GM23338 (cell line): ENCODE measurements around the gene COX6B2. TPM values are rescaled to one million over a fixed set of nuclear protein-coding genes. Genes with fewer than 3 reads are reported as not detected.

Source experiments
- ATAC-seq: fragments of 200-7000 bp; cut with Tn5 transposase; 3 replicates; pipeline ENCODE4 v1.9.1; 2020
- DNase-seq: peaks from one replicate; pipeline ENCODE4 v3.0.0-alpha.2; 2015; ENCODE audit warnings: low spot score
- H2AFZ ChIP-seq: fragments of 200-600 bp; sonication (generic); 2 replicates; pipeline ENCODE4 v1.8.0; 2016; ENCODE audit warnings: antibody characterized with exemption, mild to moderate bottlenecking, moderate library complexity
- H3F3A ChIP-seq: fragments of 200-600 bp; sonication (generic); replicated peaks from 2 replicates; pipeline ENCODE4 v1.8.0; 2017; ENCODE audit warnings: antibody characterized with exemption, mixed run types, low read depth
- H3K27ac ChIP-seq: fragments of 200-600 bp; sonication (generic); 2 replicates; pipeline ENCODE4 v1.6.1; 2016; ENCODE audit warnings: low read depth
- H3K27me3 ChIP-seq: fragments of 200-600 bp; sonication (generic); 2 replicates; pipeline ENCODE4 v1.8.0; 2016; ENCODE audit warnings: mild to moderate bottlenecking, mixed run types, moderate library complexity; ENCODE audit not compliant: insufficient read depth
- H3K36me3 ChIP-seq: fragments of 200-600 bp; sonication (generic); 2 replicates; pipeline ENCODE4 v1.8.0; 2016; ENCODE audit warnings: mild to moderate bottlenecking; ENCODE audit not compliant: insufficient read depth
- H3K4me1 ChIP-seq: fragments of 200-600 bp; sonication (generic); 2 replicates; pipeline ENCODE4 v1.8.0; 2016; ENCODE audit warnings: mild to moderate bottlenecking, moderate library complexity; ENCODE audit not compliant: insufficient read depth
- H3K4me2 ChIP-seq: fragments of 200-600 bp; sonication (generic); 2 replicates; pipeline ENCODE4 v1.7.1; 2017; ENCODE audit warnings: mixed run types
- H3K4me3 ChIP-seq: fragments of 200-600 bp; sonication (generic); 2 replicates; pipeline ENCODE4 v1.6.1; 2016; ENCODE audit warnings: mixed run types
- H3K79me2 ChIP-seq: fragments of 200-600 bp; sonication (generic); replicated peaks from 2 replicates; pipeline ENCODE4 v1.8.0; 2017; ENCODE audit warnings: mild to moderate bottlenecking; ENCODE audit not compliant: insufficient read depth
- H3K9me2 ChIP-seq: fragments of 200-600 bp; sonication (generic); 2 replicates; pipeline ENCODE4 v1.8.0; 2017; ENCODE audit not compliant: insufficient read depth
- H4K20me1 ChIP-seq: fragments of 200-600 bp; sonication (generic); replicated peaks from 2 replicates; pipeline ENCODE4 v1.8.0; 2017; ENCODE audit warnings: mild to moderate bottlenecking; ENCODE audit not compliant: insufficient read depth
- H3K27ac Mint-ChIP-seq: 2 replicates; pipeline ENCODE4 v1.8.0; 2020; ENCODE audit warnings: inconsistent platforms, mild to moderate bottlenecking, moderate library complexity, mixed read lengths
- H3K27me3 Mint-ChIP-seq: 3 replicates; pipeline ENCODE4 v1.8.0; 2022; ENCODE audit warnings: low read depth, mild to moderate bottlenecking, moderate library complexity, mixed read lengths, inconsistent platforms; ENCODE audit not compliant: insufficient read depth, poor library complexity
- H3K36me3 Mint-ChIP-seq: 3 replicates; pipeline ENCODE4 v1.8.0; 2021; ENCODE audit warnings: low read depth, mild to moderate bottlenecking, inconsistent platforms, moderate library complexity, mixed read lengths
- H3K4me1 Mint-ChIP-seq: 3 replicates; pipeline ENCODE4 v1.8.0; 2020; ENCODE audit warnings: mild to moderate bottlenecking, inconsistent platforms, mixed read lengths
- H3K4me3 Mint-ChIP-seq: 3 replicates; pipeline ENCODE4 v1.8.0; 2021; ENCODE audit warnings: moderate library complexity, mild to moderate bottlenecking, inconsistent platforms, mixed read lengths
- H3K9me3 Mint-ChIP-seq: 3 replicates; pipeline ENCODE4 v1.8.0; 2020; ENCODE audit warnings: moderate library complexity, mild to moderate bottlenecking, inconsistent platforms, mixed read lengths
- CREB1 ChIP-seq: fragments of 250-450 bp; sonication (Bioruptor Pico); IDR thresholded peaks from 2 replicates; pipeline ENCODE4 v1.5.0; 2020; ENCODE audit warnings: low read depth, mild to moderate bottlenecking, moderate library complexity
- CTCF ChIP-seq, 2 experiments: fragments of 200-600 bp in 1 of 2; sonication (generic) in 1 of 2; conservative IDR thresholded peaks; 2 replicates each; pipeline versions ENCODE4 v1.5.1 to v1.6.1; 2016 to 2017; ENCODE audit warnings: antibody characterized with exemption in 2 of 2, low read depth in 2 of 2, mild to moderate bottlenecking in 2 of 2, moderate library complexity in 1 of 2
- EZH2 ChIP-seq: fragments of 200-600 bp; sonication (generic); IDR thresholded peaks from one replicate; pipeline ENCODE4 v1.8.0; 2017; ENCODE audit warnings: antibody characterized with exemption, mild to moderate bottlenecking, low read depth; ENCODE audit not compliant: unreplicated experiment
- JUNB ChIP-seq: IDR thresholded peaks from one replicate; pipeline ENCODE4 v1.6.1; 2016; ENCODE audit warnings: antibody characterized with exemption; ENCODE audit not compliant: unreplicated experiment
- POLR2AphosphoS5 ChIP-seq: IDR thresholded peaks from 2 replicates; pipeline ENCODE4 v1.6.1; 2016; ENCODE audit warnings: antibody characterized with exemption, low read depth
- STAT1 ChIP-seq: IDR thresholded peaks from one replicate; pipeline ENCODE4 v1.6.1; 2016; ENCODE audit warnings: antibody characterized with exemption; ENCODE audit not compliant: unreplicated experiment
- ZNF114 ChIP-seq: fragments of 250-450 bp; sonication (Bioruptor Pico); IDR thresholded peaks from 2 replicates; pipeline ENCODE4 v1.5.0; 2020; ENCODE audit warnings: mild to moderate bottlenecking, moderate library complexity
- ZNF331 ChIP-seq: fragments of 250-450 bp; sonication (Bioruptor Pico); IDR thresholded peaks from 2 replicates; pipeline ENCODE4 v1.5.0; 2020; ENCODE audit warnings: low read depth, mild to moderate bottlenecking, moderate library complexity
- polyA plus RNA-seq: library from polyadenylated mRNA; unstranded; fragments of >200 nt; fragmentation: Nextera tagmentation; extraction: Ambion mirVana; gene quantifications from 2 replicates; pipeline ENCODE4 v1.2.1, GENCODE V29; 2016
- total RNA-seq: library from RNA; depleted of rRNA; stranded (reverse); fragments of >200 nt; shearing (Covaris generic); gene quantifications from 2 replicates; pipeline ENCODE4 v1.2.3, GENCODE V29; 2014
- TF ChIP-seq, protein P1 (sequence below): fragments of 250-450 bp; sonication (Bioruptor Pico); IDR thresholded peaks from 2 replicates; pipeline ENCODE4 v1.5.0; 2020; ENCODE audit warnings: mild to moderate bottlenecking, moderate library complexity
- TF ChIP-seq, protein P2 (sequence below): IDR thresholded peaks from one replicate; pipeline ENCODE4 v1.6.1; 2018; ENCODE audit warnings: antibody characterized with exemption; ENCODE audit not compliant: unreplicated experiment

The COX6B2 gene
- total and polyA plus RNA-seq, 2 experiments from 2014 or later, result 2.7 to 5.3 TPM

DNA sequence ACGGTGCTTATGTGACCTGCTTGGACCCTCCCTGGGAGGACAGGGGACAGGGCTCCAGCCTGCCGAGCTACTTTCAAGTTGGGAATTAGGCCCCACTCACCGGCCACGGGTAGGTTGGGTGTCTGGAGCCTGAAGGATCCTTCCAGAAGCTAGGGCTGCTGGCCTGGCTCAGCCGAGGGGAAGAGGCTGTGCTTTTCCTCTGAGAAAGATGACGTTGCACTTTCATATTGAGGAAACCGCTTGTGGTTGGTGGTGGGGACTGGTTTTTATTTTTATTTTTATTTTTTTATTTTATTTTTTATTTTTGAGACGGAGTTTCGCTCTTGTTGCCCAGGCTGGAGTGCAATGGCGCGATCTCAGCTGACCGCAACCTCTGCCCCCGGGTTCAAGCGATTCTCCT is 29.3 kb downstream of the COX6B2 start, which contains the start of gene TMEM150B:
TMEM150B (minus strand) TSS at position 170 of the 400 bp plus-strand sequence. CDS start 4,305 bp downstream, outside the sequence.
- Mint-ChIP-seq H3K4me1 (peaks cover 11% of the 10 kb centered on the region), H3K27me3 (peaks cover 13% of the 10 kb centered on the region), H3K4me3 (no peak within 1 kb of the TSS), H3K27ac (no peak within 1 kb of the TSS; the same call in 1 of the 2 replicates), H3K9me3 (no peaks in the 10 kb centered on the region; the same call in 2 of the 3 replicates), H3K36me3 (no peaks in the 10 kb centered on the region)
- no peak for DNase-seq
- Histone ChIP-seq H3K36me3 (no peaks in the 10 kb centered on the region), H3K4me1 (peaks cover 2% of the 10 kb centered on the region; the same call in 1 of the 2 replicates), H3F3A (0 out of 2 replicates have a peak, but pooled peaks cover 4% of the 10 kb centered on the region), H4K20me1 (no peaks in the 10 kb centered on the region), H3K9me2 (no peaks in the 10 kb centered on the region), H3K4me2 (no peak within 1 kb of the TSS), H3K4me3 (no peak within 1 kb of the TSS), H2AFZ (0 out of 2 replicates have a peak within 1 kb of the TSS, but pooled peaks have one; percentile 32), H3K79me2 (no peaks in the 10 kb centered on the region), H3K27ac (no peak within 1 kb of the TSS), H3K27me3 (no peaks in the 10 kb centered on the region)
- TF ChIP-seq STAT1, result no peak
- no peak for TF ChIP-seq CTCF (conservative IDR thresholded peaks at IDR 0.05; ENCODE audit: low read depth in 2 of 2)
- TF ChIP-seq, protein P1, sequence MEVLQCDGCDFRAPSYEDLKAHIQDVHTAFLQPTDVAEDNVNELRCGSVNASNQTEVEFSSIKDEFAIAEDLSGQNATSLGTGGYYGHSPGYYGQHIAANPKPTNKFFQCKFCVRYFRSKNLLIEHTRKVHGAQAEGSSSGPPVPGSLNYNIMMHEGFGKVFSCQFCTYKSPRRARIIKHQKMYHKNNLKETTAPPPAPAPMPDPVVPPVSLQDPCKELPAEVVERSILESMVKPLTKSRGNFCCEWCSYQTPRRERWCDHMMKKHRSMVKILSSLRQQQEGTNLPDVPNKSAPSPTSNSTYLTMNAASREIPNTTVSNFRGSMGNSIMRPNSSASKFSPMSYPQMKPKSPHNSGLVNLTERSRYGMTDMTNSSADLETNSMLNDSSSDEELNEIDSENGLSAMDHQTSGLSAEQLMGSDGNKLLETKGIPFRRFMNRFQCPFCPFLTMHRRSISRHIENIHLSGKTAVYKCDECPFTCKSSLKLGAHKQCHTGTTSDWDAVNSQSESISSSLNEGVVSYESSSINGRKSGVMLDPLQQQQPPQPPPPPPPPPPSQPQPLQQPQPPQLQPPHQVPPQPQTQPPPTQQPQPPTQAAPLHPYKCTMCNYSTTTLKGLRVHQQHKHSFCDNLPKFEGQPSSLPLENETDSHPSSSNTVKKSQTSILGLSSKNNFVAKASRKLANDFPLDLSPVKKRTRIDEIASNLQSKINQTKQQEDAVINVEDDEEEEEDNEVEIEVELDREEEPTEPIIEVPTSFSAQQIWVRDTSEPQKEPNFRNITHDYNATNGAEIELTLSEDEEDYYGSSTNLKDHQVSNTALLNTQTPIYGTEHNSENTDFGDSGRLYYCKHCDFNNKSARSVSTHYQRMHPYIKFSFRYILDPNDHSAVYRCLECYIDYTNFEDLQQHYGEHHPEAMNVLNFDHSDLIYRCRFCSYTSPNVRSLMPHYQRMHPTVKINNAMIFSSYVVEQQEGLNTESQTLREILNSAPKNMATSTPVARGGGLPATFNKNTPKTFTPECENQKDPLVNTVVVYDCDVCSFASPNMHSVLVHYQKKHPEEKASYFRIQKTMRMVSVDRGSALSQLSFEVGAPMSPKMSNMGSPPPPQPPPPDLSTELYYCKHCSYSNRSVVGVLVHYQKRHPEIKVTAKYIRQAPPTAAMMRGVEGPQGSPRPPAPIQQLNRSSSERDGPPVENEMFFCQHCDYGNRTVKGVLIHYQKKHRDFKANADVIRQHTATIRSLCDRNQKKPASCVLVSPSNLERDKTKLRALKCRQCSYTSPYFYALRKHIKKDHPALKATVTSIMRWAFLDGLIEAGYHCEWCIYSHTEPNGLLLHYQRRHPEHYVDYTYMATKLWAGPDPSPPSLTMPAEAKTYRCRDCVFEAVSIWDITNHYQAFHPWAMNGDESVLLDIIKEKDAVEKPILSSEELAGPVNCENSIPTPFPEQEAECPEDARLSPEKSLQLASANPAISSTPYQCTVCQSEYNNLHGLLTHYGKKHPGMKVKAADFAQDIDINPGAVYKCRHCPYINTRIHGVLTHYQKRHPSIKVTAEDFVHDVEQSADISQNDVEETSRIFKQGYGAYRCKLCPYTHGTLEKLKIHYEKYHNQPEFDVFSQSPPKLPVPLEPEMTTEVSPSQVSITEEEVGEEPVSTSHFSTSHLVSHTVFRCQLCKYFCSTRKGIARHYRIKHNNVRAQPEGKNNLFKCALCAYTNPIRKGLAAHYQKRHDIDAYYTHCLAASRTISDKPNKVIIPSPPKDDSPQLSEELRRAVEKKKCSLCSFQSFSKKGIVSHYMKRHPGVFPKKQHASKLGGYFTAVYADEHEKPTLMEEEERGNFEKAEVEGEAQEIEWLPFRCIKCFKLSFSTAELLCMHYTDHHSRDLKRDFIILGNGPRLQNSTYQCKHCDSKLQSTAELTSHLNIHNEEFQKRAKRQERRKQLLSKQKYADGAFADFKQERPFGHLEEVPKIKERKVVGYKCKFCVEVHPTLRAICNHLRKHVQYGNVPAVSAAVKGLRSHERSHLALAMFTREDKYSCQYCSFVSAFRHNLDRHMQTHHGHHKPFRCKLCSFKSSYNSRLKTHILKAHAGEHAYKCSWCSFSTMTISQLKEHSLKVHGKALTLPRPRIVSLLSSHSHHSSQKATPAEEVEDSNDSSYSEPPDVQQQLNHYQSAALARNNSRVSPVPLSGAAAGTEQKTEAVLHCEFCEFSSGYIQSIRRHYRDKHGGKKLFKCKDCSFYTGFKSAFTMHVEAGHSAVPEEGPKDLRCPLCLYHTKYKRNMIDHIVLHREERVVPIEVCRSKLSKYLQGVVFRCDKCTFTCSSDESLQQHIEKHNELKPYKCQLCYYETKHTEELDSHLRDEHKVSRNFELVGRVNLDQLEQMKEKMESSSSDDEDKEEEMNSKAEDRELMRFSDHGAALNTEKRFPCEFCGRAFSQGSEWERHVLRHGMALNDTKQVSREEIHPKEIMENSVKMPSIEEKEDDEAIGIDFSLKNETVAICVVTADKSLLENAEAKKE (CRISPR knock-in tag), result no peak
- no peak for TF ChIP-seq ZNF331
- no peak for TF ChIP-seq ZNF114 (CRISPR knock-in tag)
- no peak for TF ChIP-seq JUNB
- no peak for TF ChIP-seq CREB1
- TF ChIP-seq POLR2AphosphoS5, result no peak
- TF ChIP-seq EZH2, result no peak
- TF ChIP-seq, protein P2, sequence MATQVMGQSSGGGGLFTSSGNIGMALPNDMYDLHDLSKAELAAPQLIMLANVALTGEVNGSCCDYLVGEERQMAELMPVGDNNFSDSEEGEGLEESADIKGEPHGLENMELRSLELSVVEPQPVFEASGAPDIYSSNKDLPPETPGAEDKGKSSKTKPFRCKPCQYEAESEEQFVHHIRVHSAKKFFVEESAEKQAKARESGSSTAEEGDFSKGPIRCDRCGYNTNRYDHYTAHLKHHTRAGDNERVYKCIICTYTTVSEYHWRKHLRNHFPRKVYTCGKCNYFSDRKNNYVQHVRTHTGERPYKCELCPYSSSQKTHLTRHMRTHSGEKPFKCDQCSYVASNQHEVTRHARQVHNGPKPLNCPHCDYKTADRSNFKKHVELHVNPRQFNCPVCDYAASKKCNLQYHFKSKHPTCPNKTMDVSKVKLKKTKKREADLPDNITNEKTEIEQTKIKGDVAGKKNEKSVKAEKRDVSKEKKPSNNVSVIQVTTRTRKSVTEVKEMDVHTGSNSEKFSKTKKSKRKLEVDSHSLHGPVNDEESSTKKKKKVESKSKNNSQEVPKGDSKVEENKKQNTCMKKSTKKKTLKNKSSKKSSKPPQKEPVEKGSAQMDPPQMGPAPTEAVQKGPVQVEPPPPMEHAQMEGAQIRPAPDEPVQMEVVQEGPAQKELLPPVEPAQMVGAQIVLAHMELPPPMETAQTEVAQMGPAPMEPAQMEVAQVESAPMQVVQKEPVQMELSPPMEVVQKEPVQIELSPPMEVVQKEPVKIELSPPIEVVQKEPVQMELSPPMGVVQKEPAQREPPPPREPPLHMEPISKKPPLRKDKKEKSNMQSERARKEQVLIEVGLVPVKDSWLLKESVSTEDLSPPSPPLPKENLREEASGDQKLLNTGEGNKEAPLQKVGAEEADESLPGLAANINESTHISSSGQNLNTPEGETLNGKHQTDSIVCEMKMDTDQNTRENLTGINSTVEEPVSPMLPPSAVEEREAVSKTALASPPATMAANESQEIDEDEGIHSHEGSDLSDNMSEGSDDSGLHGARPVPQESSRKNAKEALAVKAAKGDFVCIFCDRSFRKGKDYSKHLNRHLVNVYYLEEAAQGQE, result no peak
- ATAC-seq, result no peak
